K562 (cell line): ENCODE measurements around the gene AIFM3. TPM values are rescaled to one million over a fixed set of nuclear protein-coding genes. Genes with fewer than 3 reads are reported as not detected.

ENCODE experiments used
- ARID3B ChIP-seq: fragments of 250-450 bp; sonication (Bioruptor Pico); IDR thresholded peaks from 2 replicates; pipeline ENCODE4 v1.4.0; 2020; ENCODE audit warnings: borderline replicate concordance
- BHLHE40 ChIP-seq: IDR thresholded peaks from 2 replicates; pipeline ENCODE4 v1.6.1; 2011; ENCODE audit warnings: low read length, improper control_type of control experiment
- CEBPG ChIP-seq, 3 experiments: fragments of 200-800 bp in 1 of 3; sonication (Bioruptor generic) in 1 of 3; sonication (generic) in 1 of 3; formaldehyde crosslinking in 1 of 3; IDR thresholded peaks in 2 of 3; conservative IDR thresholded peaks in 1 of 3; 2 replicates each; pipeline versions ENCODE4 v1.6.1 to v1.8.0; 2016 to 2022; ENCODE audit warnings: missing compliant biosample characterization in 2 of 3, missing genetic modification characterization in 2 of 3, mild to moderate bottlenecking in 1 of 3, missing genetic modification reagents in 1 of 3
- CREB3 ChIP-seq: fragments of 450-650 bp; conservative IDR thresholded peaks from 2 replicates; pipeline ENCODE4 v1.6.1; 2016; ENCODE audit warnings: missing genetic modification characterization, low read depth, mild to moderate bottlenecking, missing compliant biosample characterization, moderate library complexity
- ELF1 ChIP-seq: fragments of 200-800 bp; sonication (Bioruptor generic); IDR thresholded peaks from 2 replicates; pipeline ENCODE4 v1.6.1; 2016; ENCODE audit warnings: missing genetic modification characterization, missing compliant biosample characterization
- ETV5 ChIP-seq: sonication (generic); formaldehyde crosslinking; IDR thresholded peaks from 2 replicates; pipeline ENCODE4 v1.4.0; 2020; ENCODE audit warnings: low read depth, mild to moderate bottlenecking, missing genetic modification reagents
- FOXO4 ChIP-seq: fragments of 450-650 bp; formaldehyde crosslinking; IDR thresholded peaks from 2 replicates; pipeline ENCODE4 v1.4.0; 2020; ENCODE audit warnings: mild to moderate bottlenecking, moderate library complexity
- HDAC2 ChIP-seq: fragments of 450-650 bp; IDR thresholded peaks from 2 replicates; pipeline ENCODE4 v1.6.1; 2016; ENCODE audit warnings: mild to moderate bottlenecking
- IRF1 ChIP-seq: sonication (generic); formaldehyde crosslinking; IDR thresholded peaks from 2 replicates; pipeline ENCODE4 v1.8.0; 2022; ENCODE audit warnings: missing genetic modification reagents, mild to moderate bottlenecking, borderline replicate concordance
- MAFK ChIP-seq: IDR thresholded peaks from 2 replicates; pipeline ENCODE4 v1.6.1; 2011; ENCODE audit warnings: low read length, improper control_type of control experiment
- MECOM ChIP-seq: fragments of 250-450 bp; sonication (Bioruptor Pico); IDR thresholded peaks from 2 replicates; pipeline ENCODE4 v1.8.0; 2022; ENCODE audit warnings: inconsistent platforms
- NRF1 ChIP-seq, 2 experiments: fragments of 450-650 bp; IDR thresholded peaks in 1 of 2; conservative IDR thresholded peaks in 1 of 2; 2 replicates each; pipeline ENCODE4 v1.6.1; 2014; ENCODE audit warnings: mild to moderate bottlenecking in 2 of 2
- POLR2AphosphoS2 ChIP-seq: IDR thresholded peaks from 2 replicates; pipeline ENCODE4 v1.6.1; 2012; ENCODE audit warnings: low read length, improper control_type of control experiment
- RAD51 ChIP-seq: fragments of 450-650 bp; IDR thresholded peaks from 2 replicates; pipeline ENCODE4 v1.7.1; 2016; ENCODE audit warnings: low read depth, mild to moderate bottlenecking, borderline replicate concordance
- SAP30 ChIP-seq: fragments of 200-600 bp; sonication (generic); IDR thresholded peaks from 2 replicates; pipeline ENCODE4 v1.6.1; 2012; ENCODE audit warnings: borderline replicate concordance, low read depth, mild to moderate bottlenecking, moderate library complexity, low read length, control low read depth, inconsistent platforms; ENCODE audit not compliant: insufficient read depth, poor library complexity, severe bottlenecking
- SNAPC5 ChIP-seq: fragments of 250-450 bp; sonication (Bioruptor Pico); IDR thresholded peaks from 2 replicates; pipeline ENCODE4 v1.8.0; 2021; ENCODE audit warnings: moderate library complexity, mild to moderate bottlenecking, inconsistent platforms
- ZBTB33 ChIP-seq: sonication (generic); formaldehyde crosslinking; IDR thresholded peaks from 2 replicates; pipeline ENCODE4 v1.8.1; 2023; ENCODE audit warnings: mild to moderate bottlenecking, missing genetic modification reagents
- ZNF77 ChIP-seq: fragments of 250-450 bp; sonication (Bioruptor Pico); IDR thresholded peaks from 2 replicates; pipeline ENCODE4 v1.5.0; 2020
- ZNF780A ChIP-seq: fragments of 250-450 bp; sonication (Bioruptor Pico); IDR thresholded peaks from 2 replicates; pipeline ENCODE4 v1.5.0; 2021; ENCODE audit warnings: mild to moderate bottlenecking
- polyA plus RNA-seq, 8 experiments: library from polyadenylated mRNA; depleted of rRNA in 4 of 8; stranded (reverse) in 5 of 8; unstranded in 3 of 8; fragments of >200 nt; fragmentation: Nextera tagmentation in 2 of 8; fragmentation: Illumina TruSeq in 1 of 8; extraction: Ambion mirVana in 2 of 8; extraction: Trizol in 1 of 8; gene quantifications; 2 replicates each; pipeline versions ENCODE4 v1.2.1 to v1.2.3, GENCODE V29; 2011 to 2014; ENCODE audit warnings: inconsistent platforms in 1 of 8, missing spikeins in 1 of 8
- total RNA-seq, 7 experiments: library from RNA; depleted of rRNA in 6 of 7; stranded (reverse); fragments of >200 nt in 6 of 7; fragmentation: Illumina TruSeq in 2 of 7; extraction: Trizol in 2 of 7; gene quantifications; 2 replicates each; pipeline versions ENCODE4 v1.2.1 to v1.2.3, GENCODE V29; 2011 to 2021; ENCODE audit warnings: low replicate concordance in 1 of 7

The AIFM3 gene
- total and polyA plus RNA-seq, 9 of the 15 experiments (the other 6 are each of a cell fraction or from before 2014, with no cell fraction given): 0.03 to 0.20 (median 0.07) TPM; not detected in 1

- TF ChIP-seq ZBTB33 (CRISPR knock-in tag) (0 out of 2 replicates have a peak, but pooled peaks have one; percentile 4), NRF1 (conservative IDR thresholded peaks at IDR 0.05 in 1 of 2, IDR thresholded peaks at IDR 0.05 in 1 of 2) (0 out of 4 replicates have a peak, but pooled peaks of 1 of the 2 experiments have one; percentile 1), FOXO4 (no peak), SAP30 (no peak), ELF1 (tag) (no peak), CREB3 (tag) (no peak), ZNF780A (CRISPR knock-in tag) (no peak), POLR2AphosphoS2 (no peak; the same call in 1 of the 2 replicates), IRF1 (CRISPR knock-in tag) (no peak), BHLHE40 (no peak), ARID3B (CRISPR knock-in tag) (no peak), MAFK (no peak), ZNF77 (CRISPR knock-in tag) (0 out of 2 replicates have a peak, but pooled peaks have one; percentile 44), RAD51 (no peak), SNAPC5 (CRISPR knock-in tag) (no peak), MECOM (CRISPR knock-in tag) (peak; percentile 36; the same call in 1 of the 2 replicates), CEBPG (CRISPR knock-in tag; IDR thresholded peaks at IDR 0.05) (no peak), CEBPG (tag; conservative IDR thresholded peaks at IDR 0.05 in 1 of 2, IDR thresholded peaks at IDR 0.05 in 1 of 2) (no peak), HDAC2 (no peak), ETV5 (CRISPR knock-in tag) (no peak)
These were observed 29.0 kb upstream of the AIFM3 start (continued) for GRCh38 chr22:20937794-20938671.
